Measurements from ENCODE around the gene CFL2. TPM values are rescaled to one million over a fixed set of nuclear protein-coding genes. Genes with fewer than 3 reads are reported as not detected.

CFL2 gene
- total RNA-seq, 1 donor from 2014 or later = 20.8 TPM

DNA sequence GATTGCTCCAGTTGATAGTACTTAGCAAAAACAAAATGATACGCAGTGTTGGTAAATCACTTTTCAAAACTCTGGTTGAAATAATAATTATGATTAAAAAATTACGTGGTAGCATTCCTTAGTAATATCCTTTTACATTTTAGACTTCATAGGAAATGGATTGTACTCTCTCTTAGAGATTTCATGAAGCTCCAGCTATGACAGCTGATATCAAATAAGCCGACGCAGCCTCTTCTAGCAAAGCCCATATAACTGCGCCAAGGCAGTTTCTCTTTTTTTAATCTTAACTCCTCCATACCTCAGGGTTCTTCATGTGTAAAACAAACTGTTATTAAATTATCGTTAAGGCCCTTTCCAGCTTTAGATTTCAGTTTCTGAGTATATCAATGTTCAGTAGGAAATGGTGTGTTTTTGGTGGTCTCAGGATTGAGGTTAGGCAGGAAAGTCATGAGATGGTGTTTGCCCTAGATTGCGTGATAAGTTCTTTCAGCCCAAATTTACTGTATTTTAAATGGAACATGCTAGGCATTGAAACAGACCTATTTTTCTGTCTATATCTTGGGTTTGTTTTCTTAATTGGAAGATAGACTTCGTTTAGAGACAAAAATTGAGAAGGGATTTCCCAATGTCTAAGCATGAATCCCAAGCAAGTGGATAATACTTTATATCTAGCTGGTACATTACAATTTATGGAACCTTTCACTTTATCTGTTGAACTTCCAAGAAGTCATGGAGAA is 902 bp upstream of the CFL2 start:
- peaks cover 32% of the 10 kb centered on the region for H3K4me1 Mint-ChIP-seq
- H3K36me3 Mint-ChIP-seq (ENCODE audit: low read depth) = peaks cover 16% of the 10 kb centered on the region
- DNase-seq (no peak), ATAC-seq (ENCODE audit: low read depth) (no peak)
- intact Hi-C loops (cut with micrococcal nuclease) = loop anchor here (2.0 to 10.0 kb wide), 4 partner anchors 14 to 1110 kb away; partner anchors contain the start of genes BRMS1L, FAM177A1 and PRORP
- H3K9me3 Mint-ChIP-seq = no peaks in the 10 kb centered on the region
- H3K4me3 Mint-ChIP-seq = peak overlapping the region; percentile 82
- no peaks in the 10 kb centered on the region for H3K27me3 Mint-ChIP-seq
- ChIA-PET POLR2A (interaction anchor here (0.8 to 2.5 kb wide), 6 partner anchors 85 to 689 kb away, joined by 3 to 11 read pairs (median 6); partner anchors contain the start of genes FAM177A1, NFKBIA, SNX6 and SRP54), CTCF (interaction anchor here (1.7 kb wide), 1 partner anchor 42 kb away, joined by 8 read pairs; no protein-coding TSS in a partner anchor)
- TF ChIP-seq, protein P1, sequence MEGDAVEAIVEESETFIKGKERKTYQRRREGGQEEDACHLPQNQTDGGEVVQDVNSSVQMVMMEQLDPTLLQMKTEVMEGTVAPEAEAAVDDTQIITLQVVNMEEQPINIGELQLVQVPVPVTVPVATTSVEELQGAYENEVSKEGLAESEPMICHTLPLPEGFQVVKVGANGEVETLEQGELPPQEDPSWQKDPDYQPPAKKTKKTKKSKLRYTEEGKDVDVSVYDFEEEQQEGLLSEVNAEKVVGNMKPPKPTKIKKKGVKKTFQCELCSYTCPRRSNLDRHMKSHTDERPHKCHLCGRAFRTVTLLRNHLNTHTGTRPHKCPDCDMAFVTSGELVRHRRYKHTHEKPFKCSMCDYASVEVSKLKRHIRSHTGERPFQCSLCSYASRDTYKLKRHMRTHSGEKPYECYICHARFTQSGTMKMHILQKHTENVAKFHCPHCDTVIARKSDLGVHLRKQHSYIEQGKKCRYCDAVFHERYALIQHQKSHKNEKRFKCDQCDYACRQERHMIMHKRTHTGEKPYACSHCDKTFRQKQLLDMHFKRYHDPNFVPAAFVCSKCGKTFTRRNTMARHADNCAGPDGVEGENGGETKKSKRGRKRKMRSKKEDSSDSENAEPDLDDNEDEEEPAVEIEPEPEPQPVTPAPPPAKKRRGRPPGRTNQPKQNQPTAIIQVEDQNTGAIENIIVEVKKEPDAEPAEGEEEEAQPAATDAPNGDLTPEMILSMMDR (IDR thresholded peaks at IDR 0.05) = no peak
- peak overlapping the region; percentile 79 for H3K27ac Mint-ChIP-seq

DNA sequence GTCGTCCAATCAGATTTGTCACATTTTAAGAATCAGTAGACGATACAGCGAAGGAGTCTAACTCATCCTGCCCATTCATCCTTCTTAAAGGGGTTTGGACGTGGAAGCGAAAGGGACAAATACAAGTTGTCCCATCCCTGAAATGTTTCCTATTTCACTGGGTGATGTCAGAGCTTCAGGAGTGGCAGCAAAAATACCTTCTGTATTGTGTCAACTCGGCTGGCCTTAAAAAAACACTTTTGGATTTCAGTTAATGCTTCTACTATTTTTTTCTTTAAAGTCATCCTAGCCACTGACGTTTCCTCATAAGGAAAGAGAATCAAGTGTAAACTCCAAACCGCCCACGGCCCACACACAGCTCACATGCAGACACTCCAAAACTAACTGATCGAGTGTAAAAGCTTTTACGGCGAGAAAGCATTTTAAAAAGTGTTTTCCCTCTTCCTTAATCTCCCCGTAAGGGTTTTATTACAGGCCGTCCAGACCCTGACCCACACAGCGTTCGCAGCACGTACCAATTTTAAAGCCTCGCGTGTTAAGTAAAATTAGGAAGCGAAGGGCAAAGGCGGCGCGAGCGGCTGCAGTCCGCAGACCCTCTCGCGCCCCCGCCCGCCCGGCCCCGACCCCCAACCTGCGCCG is 593 bp downstream of the CFL2 start:
- POLR2A ChIA-PET = interaction anchor here (0.6 to 2.5 kb wide), 7 partner anchors 9 to 1607 kb away, joined by 3 to 11 read pairs (median 5); partner anchors contain the start of genes MBIP, NFKBIA and SNX6
- intact Hi-C loops (cut with micrococcal nuclease) = loop anchor here (1.0 to 10.0 kb wide), 7 partner anchors 13 to 1111 kb away; partner anchors contain the start of genes BRMS1L, FAM177A1, PRORP and SRP54
- Mint-ChIP-seq H3K36me3 (ENCODE audit: low read depth) (peaks cover 16% of the 10 kb centered on the region), H3K4me1 (peaks cover 32% of the 10 kb centered on the region), H3K27ac (peak overlapping the region; percentile 89), H3K4me3 (peak overlapping the region; percentile 92), H3K27me3 (no peaks in the 10 kb centered on the region), H3K9me3 (no peaks in the 10 kb centered on the region)
- DNase-seq = no peak
- TF ChIP-seq, protein P1 (IDR thresholded peaks at IDR 0.05) = no peak
- CTCF ChIA-PET = interaction anchor here (1.5 kb wide), 1 partner anchor 9 kb away, joined by 9 read pairs; no protein-coding TSS in a partner anchor
- ATAC-seq (ENCODE audit: low read depth) = no peak

GRCh38 chr14:34713122-34713680 is 1.2 kb downstream of the CFL2 start:
- Mint-ChIP-seq H3K27me3 (no peaks in the 10 kb centered on the region), H3K27ac (peak overlapping the region; percentile 89)
- intact Hi-C loops (cut with micrococcal nuclease) = loop anchor here (10.0 kb wide), 1 partner anchor 1112 kb away; the partner anchor contains the start of gene BRMS1L

DNA sequence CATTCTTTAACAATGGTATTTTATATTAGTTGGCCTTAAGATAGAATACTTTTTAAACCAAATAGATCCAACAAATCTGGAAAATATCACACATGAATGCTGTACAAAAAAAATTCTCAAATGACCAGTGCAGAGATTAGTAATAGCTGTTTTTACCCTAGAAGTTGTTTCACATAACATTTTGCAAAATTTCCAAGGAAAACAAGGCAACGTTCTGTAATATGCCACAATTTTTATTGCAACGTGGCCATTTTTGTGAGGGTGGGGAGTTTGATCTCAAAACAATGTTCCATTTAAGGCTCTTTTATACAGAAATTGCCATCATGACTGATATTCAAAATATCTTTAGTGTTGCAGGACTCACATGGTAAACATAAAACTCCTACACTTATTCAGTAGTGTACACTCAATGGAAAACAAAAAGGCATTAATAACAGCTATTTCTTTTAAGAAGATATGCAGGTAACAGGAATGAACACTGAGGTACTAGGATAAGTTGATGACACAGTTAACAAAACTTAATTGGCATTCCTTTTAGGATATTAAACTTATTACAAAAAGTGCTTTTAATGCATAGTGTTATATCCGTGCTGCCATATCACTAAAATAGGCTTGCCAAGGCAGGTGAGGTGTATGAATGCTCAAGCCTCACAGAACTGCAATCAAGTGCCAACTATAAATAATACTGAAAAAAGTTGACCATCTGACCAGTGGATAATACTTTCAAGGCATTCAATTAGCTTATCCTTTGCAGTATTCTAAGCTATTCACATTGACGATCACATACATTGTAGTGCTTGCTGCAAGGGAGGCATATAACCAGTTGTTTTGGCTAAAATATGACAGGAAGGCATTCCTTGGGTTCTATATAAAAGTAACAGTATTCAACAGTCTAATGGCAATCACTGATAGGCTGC is 2.3 kb downstream of the CFL2 start:
- TF ChIP-seq, protein P1 (IDR thresholded peaks at IDR 0.05) = no peak
- Mint-ChIP-seq H3K27ac (no peak overlapping the region), H3K9me3 (no peaks in the 10 kb centered on the region), H3K36me3 (ENCODE audit: low read depth) (peaks cover 16% of the 10 kb centered on the region), H3K4me3 (no peak overlapping the region), H3K4me1 (peaks cover 32% of the 10 kb centered on the region), H3K27me3 (no peaks in the 10 kb centered on the region)
- ChIA-PET POLR2A (no interaction called here), CTCF (interaction anchor here (0.8 to 5.0 kb wide), 2 partner anchors 11 to 41 kb away, joined by 3 to 29 read pairs; no protein-coding TSS in a partner anchor)
- intact Hi-C loops (cut with micrococcal nuclease) = loop anchor here (10.0 kb wide), 1 partner anchor 1113 kb away; the partner anchor contains the start of gene BRMS1L
- ATAC-seq (ENCODE audit: low read depth) (no peak), DNase-seq (no peak)

More at GRCh38 chr14:34713122-34713680, 1.2 kb downstream of the CFL2 start:
- Mint-ChIP-seq H3K36me3 (ENCODE audit: low read depth) (peaks cover 16% of the 10 kb centered on the region), H3K4me1 (peaks cover 32% of the 10 kb centered on the region), H3K4me3 (peak overlapping the region; percentile 92), H3K9me3 (no peaks in the 10 kb centered on the region)
- no peak for ATAC-seq (ENCODE audit: low read depth)
- POLR2A ChIA-PET = interaction anchor here (0.6 to 2.5 kb wide), 6 partner anchors 10 to 1607 kb away, joined by 3 to 11 read pairs (median 5); partner anchors contain the start of genes MBIP, NFKBIA and SNX6
- TF ChIP-seq, protein P1 (IDR thresholded peaks at IDR 0.05) = no peak
- CTCF ChIA-PET = interaction anchor here (1.5 to 5.0 kb wide), 2 partner anchors 10 kb away, joined by 9 to 29 read pairs; no protein-coding TSS in a partner anchor
- DNase-seq = no peak

All from activated B cell treated with CpG ODN at 0.5 μM for 24 hours (primary cell).